ENCODE results near the gene BICC1. TPM values are rescaled to one million over a fixed set of nuclear protein-coding genes. Genes with fewer than 3 reads are reported as not detected.

The BICC1 gene
- polyA plus RNA-seq, 10 donors: 18.7 to 25.4 (median 21.1) TPM

DNA sequence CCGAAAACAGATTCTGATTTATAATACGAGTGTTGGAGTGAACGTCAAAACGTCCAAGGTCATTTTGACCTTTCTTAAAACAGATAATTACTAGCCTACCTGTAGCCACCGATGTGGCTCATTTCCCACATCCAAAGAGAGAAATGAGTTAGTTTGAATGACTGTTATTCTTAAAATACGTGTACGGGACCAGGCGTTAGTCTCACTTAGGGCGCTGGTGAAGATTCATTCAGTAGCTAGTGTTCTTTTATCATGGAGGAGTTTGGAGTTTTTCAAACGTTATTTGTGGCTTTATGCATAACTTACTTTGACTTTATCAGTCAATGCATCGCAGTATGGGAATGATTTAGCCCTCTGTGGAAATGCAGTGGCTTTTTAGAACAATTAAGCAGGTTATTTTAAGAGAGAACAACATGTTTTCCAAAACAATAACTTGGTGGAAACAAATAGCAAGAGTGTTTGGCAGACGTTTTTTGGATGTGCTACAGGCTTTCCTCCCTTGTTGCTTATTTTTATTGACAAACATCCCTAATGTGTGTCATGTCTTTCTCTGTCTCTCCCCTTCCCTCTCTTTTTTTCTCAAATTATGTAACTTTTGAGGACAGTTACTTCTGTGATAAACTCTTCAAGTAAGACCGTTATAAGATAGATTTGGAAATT, 1.6 kb downstream of the BICC1 start:
- peak; percentile 22 to 73 (median 26) for DNase-seq

DNA sequence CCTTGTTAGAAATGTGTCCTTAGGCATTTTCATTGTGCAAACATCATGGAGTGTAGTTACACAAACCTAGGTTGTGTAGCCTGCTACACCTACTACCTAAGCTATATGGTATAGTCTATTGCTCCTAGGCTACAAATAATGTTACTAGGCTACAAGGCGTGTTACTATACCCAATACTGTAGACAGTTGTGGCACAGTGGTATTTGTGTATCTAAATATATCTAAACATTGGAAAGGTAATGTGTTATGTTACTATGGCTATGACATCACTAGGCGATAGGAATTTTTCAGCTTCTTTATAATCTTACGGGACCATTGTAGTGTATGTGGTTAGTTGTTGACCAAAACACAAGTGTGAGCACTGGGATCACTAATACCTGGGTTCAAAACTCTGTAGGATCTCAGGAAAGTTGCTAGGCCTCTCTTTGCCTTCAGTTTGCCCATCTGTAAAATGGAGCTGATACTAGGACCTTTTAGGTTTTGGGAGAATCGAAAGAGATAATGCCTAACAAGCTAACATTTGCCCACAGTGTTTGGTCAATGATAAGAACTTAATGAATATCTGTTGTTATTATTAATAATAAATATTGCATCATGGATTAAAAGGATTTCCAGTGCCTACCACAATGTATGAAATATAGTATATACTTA, 2.7 kb downstream of the BICC1 start:
- peak in 2 of 3 donors; percentile 10 to 63 for DNase-seq

DNA sequence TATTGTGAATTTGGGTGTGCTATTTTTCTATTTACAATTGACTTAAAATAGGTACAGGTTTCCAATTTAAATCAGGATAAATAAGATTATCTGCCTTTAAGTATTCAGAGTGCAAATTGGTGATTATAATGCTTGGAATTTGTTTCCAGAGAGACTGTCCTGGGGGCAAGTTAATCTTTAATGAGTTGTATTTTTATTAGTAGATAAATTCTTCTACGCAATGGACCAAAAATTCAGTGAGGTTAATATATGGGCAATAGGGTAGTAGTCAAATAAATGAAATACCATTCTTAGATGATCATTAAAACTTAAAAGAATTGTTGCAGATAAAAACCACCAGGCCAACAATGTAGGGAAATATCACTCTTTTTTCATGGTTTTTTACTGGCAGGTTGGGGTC, 3.4 kb downstream of the BICC1 start:
- DNase-seq: no peak

DNA sequence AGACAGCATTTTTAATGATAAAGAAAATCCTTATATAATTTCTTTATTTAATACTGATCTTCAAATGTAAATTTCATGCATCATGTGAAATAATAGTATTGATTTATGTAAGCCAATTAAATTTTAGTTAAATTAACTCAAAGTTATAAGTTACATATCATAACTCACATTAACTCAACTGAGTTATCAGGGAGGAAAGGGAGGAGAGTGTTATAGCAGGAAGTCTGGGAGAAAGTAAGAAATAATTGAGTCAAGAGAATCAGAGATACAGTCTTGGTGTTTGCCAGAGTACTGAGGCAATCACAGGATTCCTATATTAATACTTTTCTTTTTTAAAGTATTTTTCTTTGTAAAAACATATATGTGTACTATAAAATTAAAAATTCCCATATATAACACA, 4.0 kb downstream of the BICC1 start:
- no peak for DNase-seq

DNA sequence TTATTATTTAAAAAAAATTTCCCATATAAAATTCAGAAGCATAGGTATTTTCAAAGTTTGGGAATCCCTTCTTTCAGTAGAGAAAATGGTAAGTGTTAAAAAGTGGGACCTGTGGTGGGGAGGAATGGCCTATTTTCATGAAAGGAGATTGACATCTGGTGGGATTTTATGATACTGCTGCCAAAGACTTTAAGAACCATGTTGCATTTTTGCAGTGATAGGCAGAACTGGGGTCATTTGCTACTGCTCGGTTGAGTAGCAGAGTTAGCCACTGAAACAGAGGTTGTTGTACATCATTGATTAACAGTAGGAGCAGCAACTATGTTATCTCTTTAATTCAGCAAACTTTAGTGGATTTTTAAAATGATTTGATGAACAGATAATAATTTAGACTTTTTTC, 4.4 kb downstream of the BICC1 start:
- DNase-seq: no peak

DNA sequence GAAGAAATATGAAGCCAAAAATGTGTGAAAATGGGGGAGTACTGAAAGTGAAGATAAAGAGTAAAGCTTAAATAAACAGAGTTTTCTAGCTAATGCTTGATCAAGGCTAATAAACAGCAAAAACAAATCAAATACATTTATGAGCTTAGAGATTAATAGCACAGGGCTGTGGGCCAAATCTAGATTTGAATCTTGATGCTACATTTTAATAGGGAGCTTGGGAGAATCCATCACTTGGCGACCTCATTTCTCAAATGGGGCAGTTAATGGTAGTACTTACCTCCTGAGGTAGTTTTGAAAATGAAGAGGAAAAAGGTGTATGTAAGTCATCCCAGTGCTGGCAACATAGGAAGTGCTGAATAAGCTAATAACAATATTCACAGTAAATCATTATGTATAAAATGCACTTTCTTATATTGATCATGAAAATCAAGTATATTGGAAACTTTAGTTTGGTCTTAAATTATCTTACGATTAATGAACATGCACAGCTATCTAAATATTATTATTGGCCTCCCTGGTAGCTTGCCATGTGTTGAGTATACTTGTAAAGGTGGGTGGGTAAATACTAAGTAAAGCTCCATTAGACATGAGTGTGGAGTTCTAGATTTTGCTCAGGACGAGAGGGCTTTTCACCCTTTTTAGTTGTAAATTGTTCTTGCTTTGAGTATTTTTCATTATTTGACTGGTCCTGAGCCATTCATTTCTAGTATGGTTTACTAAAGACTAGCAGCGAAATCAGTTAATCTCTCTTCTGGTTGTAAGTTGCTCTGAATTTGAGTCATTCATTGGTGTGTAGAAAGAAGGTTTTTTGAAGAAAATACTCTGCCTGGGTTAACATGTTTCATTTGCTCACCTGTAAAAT, 5.1 kb downstream of the BICC1 start:
- DNase-seq: no peak

DNA sequence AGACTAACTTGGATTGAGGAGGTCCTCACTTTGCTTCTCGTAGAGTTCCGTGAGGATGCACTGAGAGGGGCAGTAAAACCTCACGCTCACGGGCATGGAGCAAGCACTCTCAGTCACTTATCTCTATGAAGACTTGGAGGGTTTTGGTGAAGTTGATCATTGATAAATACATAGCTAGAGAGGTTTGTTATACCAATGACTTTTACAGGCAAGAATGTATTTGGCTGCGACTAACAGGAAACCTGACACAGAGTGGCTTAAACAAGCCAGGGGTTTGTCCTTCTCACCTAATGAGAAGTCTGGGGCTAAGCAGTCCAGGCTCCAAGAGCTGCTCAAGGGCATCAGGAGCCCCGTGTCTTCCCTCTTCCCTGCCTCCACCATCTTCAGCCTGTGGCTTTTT, 6.1 kb downstream of the BICC1 start:
- DNase-seq: no peak

DNA sequence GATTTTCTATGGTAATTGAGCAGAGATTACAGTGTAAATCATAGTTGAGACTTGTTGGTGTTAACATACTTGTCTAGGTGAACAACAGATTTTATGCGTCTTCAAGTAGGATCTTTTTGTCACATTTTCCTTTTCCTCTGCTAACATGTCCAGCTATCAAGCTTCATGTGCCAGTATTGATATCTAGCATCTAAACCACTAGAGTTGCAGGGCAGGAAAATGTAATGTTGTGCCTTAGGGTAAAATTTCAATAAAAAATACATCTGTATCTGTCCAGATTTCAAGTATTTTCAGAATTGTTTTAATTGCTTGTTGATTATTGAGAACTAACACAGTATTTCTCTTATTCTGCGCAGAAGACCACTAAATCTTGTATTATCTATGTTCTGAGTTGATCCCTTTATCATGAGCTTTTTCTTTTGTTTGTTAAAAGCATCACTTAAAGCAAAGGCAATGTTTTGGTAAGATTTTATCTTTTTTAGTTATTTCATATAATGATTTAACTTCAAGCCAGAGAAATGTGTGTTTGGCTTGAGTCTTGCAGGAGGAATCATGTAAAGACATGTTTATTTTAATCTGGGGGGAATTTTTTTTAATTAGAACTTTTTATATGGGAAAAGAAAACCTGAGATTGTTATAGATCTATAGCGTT, 16.5 kb downstream of the BICC1 start:
- no peak for DNase-seq

DNA sequence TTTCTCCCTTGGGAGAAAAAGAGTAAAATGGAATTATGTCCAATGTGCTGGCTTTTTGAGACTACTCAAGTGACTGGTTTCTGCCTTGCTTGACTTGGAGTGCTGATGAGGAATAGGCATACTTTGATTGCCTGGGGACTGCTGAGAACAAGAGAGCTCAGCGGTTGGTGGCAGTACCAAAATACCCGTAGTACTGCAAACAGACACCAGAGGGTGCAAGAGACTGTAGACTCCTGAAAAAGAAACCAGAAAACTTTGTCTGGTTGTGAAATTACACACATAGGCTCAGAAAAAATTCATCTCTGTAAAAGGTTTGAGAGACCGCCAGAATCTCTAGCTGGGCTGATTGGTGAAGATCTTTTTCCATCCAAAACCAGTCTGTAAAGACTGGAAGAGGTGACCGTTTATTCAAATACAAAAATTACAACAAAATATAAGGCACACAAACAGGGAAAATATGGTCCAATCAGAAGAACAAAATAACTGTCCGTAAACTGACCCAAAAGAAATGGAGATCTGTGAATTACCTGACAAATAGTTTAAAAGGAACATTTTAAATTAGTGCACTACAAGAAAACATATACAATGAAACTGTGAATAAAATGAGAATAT, 18.5 kb downstream of the BICC1 start:
- peak in 1 of 3 donors; percentile 42 for DNase-seq

DNA sequence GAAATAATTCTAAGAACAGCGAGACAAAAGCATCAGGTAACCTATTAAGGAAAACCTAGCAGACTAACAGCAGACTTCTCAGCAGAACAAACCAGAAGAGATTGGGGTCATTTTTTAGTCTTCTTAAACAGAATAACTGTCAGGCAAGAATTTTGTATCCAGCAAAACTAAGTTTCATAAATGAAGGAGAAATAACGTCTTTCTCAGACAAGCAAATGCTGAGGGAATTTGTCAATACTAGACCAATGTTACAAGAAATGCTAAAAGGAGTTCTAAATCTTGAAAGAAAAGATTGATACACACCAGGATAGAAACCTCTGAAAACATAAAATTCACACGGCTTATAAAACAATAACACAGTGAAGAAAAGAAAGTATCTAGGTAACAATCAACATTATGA, 22.6 kb downstream of the BICC1 start:
- DNase-seq: no peak

DNA sequence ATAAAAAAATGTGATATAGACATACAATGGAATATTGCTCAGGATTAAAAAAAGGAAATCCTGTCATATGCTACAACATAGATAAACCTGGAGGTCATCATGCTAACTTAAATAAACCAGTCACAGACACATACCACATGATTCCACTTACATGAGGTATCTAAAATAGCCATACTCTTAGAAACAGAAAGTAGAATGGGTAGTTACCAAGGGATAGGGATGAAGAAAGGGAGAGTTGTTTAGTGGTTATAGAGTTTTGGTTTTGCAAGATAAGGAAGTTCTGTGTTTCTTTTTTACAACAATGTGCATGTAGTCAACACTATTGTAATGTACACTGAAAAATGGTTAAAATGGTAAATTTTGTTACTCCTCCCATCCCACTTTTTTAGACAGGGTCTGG, 30.5 kb downstream of the BICC1 start:
- DNase-seq: no peak

DNA sequence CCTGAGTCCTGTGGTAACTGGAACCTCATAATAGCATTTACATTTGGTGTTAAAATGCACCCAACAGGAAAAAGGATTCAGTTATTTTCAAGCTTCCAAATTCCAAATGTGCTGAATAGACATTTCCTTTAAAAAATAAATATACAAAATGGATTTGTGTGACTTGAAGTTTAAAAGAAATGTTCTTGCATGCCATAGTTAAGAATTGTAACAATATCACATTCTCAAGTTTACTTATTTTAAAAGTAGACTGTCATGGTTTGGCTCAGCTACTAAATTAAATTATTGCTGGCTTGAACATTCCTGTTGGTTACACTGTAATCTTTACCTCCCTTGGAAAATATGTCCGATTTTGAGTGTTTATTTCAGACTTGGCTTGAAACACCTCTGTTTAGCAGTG, 31.5 kb downstream of the BICC1 start:
- peak in 1 of 3 donors; percentile 31 for DNase-seq

DNA sequence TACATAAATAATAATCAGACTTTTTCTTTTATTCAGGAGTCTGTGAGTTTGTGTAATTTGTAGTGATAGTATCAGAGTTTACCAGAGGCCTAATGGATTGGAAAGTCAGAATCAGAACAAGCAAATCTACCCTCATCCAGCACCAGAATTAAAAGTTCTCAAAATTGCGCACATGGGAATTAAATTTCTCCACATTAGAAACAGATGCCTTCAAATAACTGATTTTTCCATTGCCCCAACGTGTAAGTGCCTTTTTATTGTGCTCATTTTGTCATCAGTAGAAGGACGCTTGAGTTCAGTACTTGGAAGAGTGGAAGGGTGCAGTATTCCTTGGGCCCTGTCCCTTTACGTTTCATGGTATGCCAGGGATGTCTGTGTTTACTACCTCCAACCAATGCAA, 32.8 kb downstream of the BICC1 start:
- peak in 1 of 3 donors; percentile 33 for DNase-seq

DNA sequence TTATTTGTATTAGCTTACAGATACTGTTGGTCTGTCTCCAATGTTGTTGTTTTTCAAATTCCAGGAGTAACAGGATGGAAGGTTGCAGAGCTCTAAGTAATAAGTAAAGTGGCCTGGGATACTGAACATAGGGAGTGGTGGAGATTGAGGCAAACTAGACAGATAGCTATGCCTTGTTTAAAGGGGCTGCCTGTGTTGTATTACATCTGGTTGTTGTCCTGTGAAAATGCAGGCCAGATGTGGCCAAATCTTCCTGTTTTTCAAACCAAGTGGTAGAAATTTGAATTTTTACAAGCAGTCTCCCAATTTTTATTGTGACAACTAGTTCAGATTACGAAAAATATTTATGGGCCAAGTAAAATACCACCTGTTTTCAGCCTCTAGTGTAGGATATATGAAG, 33.5 kb downstream of the BICC1 start:
- DNase-seq: peak in 1 of 3 donors; percentile 38

DNA sequence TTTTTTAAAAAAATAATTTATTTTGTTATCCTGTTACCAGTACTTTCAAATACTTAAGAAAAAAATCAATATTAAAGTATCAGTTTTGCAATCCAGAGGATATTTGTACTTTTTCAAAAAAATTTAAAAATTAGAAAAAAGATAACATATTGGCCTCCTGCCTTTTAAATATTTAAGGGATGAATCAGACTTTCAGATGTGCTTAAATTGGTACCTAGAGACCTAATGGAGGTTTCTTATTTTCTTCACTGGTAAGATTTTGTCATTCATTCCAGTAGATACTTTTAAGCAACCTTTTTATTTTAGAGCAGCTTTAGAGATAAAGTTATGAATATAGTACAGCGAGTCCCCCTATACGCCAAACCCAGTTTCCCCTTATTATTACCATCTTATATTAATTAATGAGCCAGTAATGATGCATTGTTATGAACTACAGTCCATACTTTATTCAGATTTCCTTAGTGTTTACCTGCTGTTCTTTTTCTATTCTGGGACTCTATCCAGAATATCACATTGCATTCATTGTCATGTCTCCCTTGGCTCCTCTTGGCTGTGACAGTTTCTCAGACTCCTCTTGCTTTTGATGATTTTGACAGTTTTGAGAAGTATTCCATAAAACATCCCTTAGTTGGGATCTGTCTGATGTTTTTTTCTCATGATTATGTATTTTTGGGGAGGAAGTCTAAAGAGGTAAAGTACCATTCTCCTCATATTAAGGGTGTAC, 34.2 kb downstream of the BICC1 start:
- no peak for DNase-seq

DNA sequence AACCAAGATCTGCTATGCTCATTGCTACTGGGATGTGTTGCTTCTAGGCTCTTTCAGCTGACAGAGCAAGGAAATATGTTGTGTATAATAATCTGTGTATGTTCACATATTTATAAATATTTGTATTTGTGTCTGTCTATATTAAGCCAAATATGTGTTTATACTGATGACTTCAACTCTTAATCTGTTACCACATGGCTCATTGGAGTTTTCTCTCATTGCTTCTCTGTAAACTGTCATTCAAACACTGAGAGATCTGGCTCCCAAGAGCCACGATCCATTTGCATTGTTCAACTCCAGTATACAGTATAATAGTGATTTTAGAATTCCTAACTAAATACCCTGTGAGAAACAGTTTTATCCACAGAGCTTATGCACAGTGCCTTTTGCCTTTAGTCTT, 35.3 kb downstream of the BICC1 start:
- no peak for DNase-seq

DNA sequence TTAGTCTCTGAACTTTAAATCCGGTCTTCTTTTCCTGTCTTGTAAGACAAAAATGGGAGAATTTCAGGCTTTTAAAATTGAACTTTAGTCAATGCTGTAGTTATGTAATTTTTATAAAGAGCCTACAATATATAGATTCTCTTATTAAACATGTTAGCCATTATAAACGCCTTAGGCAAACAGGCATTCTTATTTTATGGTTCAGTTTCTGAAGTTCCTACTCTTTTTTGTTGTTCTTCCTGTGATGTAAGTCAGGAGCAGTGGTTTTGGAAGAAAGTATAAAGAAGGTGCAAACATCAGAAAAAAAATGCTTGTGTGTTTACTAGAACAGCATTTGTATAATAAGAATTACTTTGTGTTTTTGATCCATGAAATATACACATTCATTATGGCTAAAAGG, 41.6 kb downstream of the BICC1 start:
- no peak for DNase-seq

DNA sequence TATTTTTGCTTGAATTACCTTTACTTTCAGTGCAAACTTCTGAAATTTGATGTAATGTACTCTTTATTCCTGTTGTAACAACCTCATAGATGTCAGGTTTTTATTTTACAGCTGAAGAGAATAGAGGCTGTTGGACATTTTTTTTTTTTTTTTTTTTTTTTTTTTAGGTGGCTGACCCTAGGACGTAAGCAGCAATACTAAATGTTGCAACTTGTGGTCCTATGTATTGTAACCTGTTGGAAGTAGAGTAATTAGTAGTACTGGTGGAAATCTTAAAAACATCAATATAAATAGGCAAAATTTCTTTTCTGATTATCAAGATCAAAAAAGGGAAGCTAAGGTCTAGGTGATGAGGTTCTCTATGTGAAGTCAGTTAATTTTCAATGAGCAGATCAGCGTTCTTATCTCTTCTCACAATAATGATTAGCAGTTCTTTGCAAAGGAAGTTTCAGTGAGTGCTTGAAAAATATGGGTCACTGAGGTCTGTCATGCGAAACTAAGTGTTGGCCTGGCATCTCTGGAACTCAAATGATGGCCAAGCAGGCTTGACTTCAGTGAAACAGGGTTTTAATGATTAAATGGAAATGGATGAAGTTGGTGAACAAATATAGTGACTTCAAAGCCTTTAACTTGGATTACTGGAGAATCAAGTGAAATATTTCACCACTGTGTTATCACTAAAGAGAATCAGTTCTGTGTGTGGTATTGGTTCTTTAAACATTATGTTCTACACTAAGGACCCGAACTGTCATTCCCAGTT, 42.7 kb downstream of the BICC1 start:
- DNase-seq: no peak

DNA sequence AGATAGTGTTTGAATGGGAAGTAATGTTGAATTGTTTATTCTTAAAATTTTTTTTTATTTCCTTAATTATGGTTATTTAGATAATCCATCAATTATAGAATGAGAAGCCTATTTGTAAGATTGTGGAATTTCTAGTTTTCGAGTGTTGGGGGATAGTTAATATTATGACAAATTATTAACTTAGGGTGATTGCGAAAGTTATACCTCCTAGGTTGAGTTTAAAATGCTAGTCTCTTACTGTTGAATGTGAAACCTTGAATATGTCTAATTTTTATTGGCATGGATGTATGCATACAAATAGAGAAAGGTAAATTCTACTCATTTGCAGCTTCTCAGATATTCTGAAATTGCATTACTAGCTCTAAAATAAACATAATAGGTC, 43.2 kb downstream of the BICC1 start:
- DNase-seq: no peak

DNA sequence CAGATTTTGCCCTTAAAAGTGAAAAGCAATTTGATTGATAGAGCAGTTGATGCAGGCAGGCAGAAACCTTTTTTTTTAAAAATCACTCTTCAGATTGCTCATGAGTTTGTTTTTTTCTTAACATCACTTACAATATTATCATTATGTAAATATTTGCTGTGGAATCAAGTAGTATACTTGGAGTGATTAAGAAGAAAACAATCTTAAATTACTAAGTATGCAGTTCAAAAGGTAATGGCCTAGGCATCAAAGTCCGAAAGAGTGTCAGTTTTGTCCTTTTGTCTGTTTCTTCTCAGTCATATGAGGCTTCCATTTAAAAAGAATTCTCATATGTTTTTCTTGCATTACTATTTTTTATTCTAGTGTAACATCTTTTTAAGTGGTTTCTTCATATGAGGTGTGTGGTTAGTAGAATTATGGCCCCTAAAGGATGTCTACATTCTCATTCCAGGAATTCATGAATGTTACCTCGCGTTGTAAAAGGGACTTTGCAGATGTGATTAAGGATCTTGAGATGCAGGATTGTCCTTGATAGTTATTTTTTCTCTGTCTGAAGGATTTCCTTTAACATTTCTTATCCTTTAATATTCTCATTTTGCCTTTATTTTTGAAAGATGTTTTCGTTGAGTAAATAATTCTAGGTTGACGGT, 44.0 kb downstream of the BICC1 start:
- DNase-seq: no peak
